ENCODE results near the gene ITGA7.

ITGA7 gene

GRCh38 chr12:55736076-55736475 is 28.4 kb upstream of the ITGA7 start:
- no peak for DNase-seq (ENCODE audit: low spot score)

GRCh38 chr12:55734595-55734994 is 26.9 kb upstream of the ITGA7 start:
- DNase-seq (ENCODE audit: low spot score) = no peak

GRCh38 chr12:55733858-55734257 is 26.2 kb upstream of the ITGA7 start:
- DNase-seq (ENCODE audit: low spot score) = no peak

GRCh38 chr12:55733021-55733555 is 25.4 kb upstream of the ITGA7 start:
- no peak for DNase-seq (ENCODE audit: low spot score)

GRCh38 chr12:55732288-55732687 is 24.6 kb upstream of the ITGA7 start:
- no peak for DNase-seq (ENCODE audit: low spot score)

- DNase-seq (ENCODE audit: low spot score) = peak; percentile 43
Observed at GRCh38 chr12:55729819-55730818, 22.4 kb upstream of the ITGA7 start.

- DNase-seq (ENCODE audit: low spot score) = peak; percentile 90
Observed at GRCh38 chr12:55728939-55729818, 21.5 kb upstream of the ITGA7 start, which contains the start of gene CD63. TSS of gene CD63 (minus strand) at chr12:55729009. CDS start at chr12:55728341, 668 bp downstream.

GRCh38 chr12:55728186-55728938 is 20.7 kb upstream of the ITGA7 start:
- peak; percentile 71 for DNase-seq (ENCODE audit: low spot score)

- no peak for DNase-seq (ENCODE audit: low spot score)
Observed at GRCh38 chr12:55727643-55728185, 20.0 kb upstream of the ITGA7 start.

- DNase-seq (ENCODE audit: low spot score) = no peak
Observed at GRCh38 chr12:55726971-55727370, 19.3 kb upstream of the ITGA7 start.

- DNase-seq (ENCODE audit: low spot score) = no peak
Observed at GRCh38 chr12:55725556-55725955, 17.9 kb upstream of the ITGA7 start.

- no peak for DNase-seq (ENCODE audit: low spot score)
Observed at GRCh38 chr12:55724940-55725309, 17.2 kb upstream of the ITGA7 start.

GRCh38 chr12:55724226-55724939 is 16.7 kb upstream of the ITGA7 start:
- DNase-seq (ENCODE audit: low spot score) = peak; percentile 78

- no peak for DNase-seq (ENCODE audit: low spot score)
Observed at GRCh38 chr12:55723516-55724225, 16.0 kb upstream of the ITGA7 start.

GRCh38 chr12:55722948-55723347 is 15.2 kb upstream of the ITGA7 start:
- DNase-seq (ENCODE audit: low spot score) = no peak

GRCh38 chr12:55721601-55722213 is 14.0 kb upstream of the ITGA7 start:
- DNase-seq (ENCODE audit: low spot score) = no peak

- no peak for DNase-seq (ENCODE audit: low spot score)
Observed at GRCh38 chr12:55720894-55721444, 13.3 kb upstream of the ITGA7 start.

GRCh38 chr12:55720071-55720564 is 12.4 kb upstream of the ITGA7 start, which contains the start of gene RDH5:
TSS of gene RDH5 (plus strand) at chr12:55720393. CDS start at chr12:55721185, 792 bp downstream.
- no peak for DNase-seq (ENCODE audit: low spot score)

- no peak for DNase-seq (ENCODE audit: low spot score)
Observed at GRCh38 chr12:55719371-55719770, 11.7 kb upstream of the ITGA7 start.
